ENCODE results near the gene EFNA5.

Gene EFNA5

GRCh38 chr5:107463731-107464130 is 207.0 kb downstream of the EFNA5 start:
- TF ChIP-seq BACH2 (CRISPR knock-in tag; IDR thresholded peaks at IDR 0.05; ENCODE audit: borderline replicate concordance) = no peak
- no peak for TF ChIP-seq OSR1 (CRISPR knock-in tag; IDR thresholded peaks at IDR 0.05)
- TF ChIP-seq TOX (CRISPR knock-in tag; IDR thresholded peaks at IDR 0.05; ENCODE audit: borderline replicate concordance) = no peak
- no peak for TF ChIP-seq CSDC2 (CRISPR knock-in tag; IDR thresholded peaks at IDR 0.05)
- no peak for TF ChIP-seq ISL1 (CRISPR knock-in tag; IDR thresholded peaks at IDR 0.05)
- TF ChIP-seq ESRRG (CRISPR knock-in tag; IDR thresholded peaks at IDR 0.05) = no peak
- TF ChIP-seq, protein P1, sequence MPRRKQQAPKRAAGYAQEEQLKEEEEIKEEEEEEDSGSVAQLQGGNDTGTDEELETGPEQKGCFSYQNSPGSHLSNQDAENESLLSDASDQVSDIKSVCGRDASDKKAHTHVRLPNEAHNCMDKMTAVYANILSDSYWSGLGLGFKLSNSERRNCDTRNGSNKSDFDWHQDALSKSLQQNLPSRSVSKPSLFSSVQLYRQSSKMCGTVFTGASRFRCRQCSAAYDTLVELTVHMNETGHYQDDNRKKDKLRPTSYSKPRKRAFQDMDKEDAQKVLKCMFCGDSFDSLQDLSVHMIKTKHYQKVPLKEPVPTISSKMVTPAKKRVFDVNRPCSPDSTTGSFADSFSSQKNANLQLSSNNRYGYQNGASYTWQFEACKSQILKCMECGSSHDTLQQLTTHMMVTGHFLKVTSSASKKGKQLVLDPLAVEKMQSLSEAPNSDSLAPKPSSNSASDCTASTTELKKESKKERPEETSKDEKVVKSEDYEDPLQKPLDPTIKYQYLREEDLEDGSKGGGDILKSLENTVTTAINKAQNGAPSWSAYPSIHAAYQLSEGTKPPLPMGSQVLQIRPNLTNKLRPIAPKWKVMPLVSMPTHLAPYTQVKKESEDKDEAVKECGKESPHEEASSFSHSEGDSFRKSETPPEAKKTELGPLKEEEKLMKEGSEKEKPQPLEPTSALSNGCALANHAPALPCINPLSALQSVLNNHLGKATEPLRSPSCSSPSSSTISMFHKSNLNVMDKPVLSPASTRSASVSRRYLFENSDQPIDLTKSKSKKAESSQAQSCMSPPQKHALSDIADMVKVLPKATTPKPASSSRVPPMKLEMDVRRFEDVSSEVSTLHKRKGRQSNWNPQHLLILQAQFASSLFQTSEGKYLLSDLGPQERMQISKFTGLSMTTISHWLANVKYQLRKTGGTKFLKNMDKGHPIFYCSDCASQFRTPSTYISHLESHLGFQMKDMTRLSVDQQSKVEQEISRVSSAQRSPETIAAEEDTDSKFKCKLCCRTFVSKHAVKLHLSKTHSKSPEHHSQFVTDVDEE (CRISPR knock-in tag; IDR thresholded peaks at IDR 0.05) = no peak
- TF ChIP-seq RARB (CRISPR knock-in tag; IDR thresholded peaks at IDR 0.05) = no peak
- TF ChIP-seq ARNTL (CRISPR knock-in tag; IDR thresholded peaks at IDR 0.05; ENCODE audit: borderline replicate concordance, low read depth) = no peak
- no peak for TF ChIP-seq GLIS3 (CRISPR knock-in tag; IDR thresholded peaks at IDR 0.05)
- TF ChIP-seq, protein P2, sequence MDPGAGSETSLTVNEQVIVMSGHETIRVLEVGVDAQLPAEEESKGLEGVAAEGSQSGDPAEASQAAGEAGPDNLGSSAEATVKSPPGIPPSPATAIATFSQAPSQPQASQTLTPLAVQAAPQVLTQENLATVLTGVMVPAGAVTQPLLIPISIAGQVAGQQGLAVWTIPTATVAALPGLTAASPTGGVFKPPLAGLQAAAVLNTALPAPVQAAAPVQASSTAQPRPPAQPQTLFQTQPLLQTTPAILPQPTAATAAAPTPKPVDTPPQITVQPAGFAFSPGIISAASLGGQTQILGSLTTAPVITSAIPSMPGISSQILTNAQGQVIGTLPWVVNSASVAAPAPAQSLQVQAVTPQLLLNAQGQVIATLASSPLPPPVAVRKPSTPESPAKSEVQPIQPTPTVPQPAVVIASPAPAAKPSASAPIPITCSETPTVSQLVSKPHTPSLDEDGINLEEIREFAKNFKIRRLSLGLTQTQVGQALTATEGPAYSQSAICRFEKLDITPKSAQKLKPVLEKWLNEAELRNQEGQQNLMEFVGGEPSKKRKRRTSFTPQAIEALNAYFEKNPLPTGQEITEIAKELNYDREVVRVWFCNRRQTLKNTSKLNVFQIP (CRISPR knock-in tag; IDR thresholded peaks at IDR 0.05; ENCODE audit: borderline replicate concordance, low read depth) = no peak
- TF ChIP-seq ZNF8 (CRISPR knock-in tag; IDR thresholded peaks at IDR 0.05) = no peak
- TF ChIP-seq ZNF70 (CRISPR knock-in tag; IDR thresholded peaks at IDR 0.05) = no peak
- TF ChIP-seq, protein P3, sequence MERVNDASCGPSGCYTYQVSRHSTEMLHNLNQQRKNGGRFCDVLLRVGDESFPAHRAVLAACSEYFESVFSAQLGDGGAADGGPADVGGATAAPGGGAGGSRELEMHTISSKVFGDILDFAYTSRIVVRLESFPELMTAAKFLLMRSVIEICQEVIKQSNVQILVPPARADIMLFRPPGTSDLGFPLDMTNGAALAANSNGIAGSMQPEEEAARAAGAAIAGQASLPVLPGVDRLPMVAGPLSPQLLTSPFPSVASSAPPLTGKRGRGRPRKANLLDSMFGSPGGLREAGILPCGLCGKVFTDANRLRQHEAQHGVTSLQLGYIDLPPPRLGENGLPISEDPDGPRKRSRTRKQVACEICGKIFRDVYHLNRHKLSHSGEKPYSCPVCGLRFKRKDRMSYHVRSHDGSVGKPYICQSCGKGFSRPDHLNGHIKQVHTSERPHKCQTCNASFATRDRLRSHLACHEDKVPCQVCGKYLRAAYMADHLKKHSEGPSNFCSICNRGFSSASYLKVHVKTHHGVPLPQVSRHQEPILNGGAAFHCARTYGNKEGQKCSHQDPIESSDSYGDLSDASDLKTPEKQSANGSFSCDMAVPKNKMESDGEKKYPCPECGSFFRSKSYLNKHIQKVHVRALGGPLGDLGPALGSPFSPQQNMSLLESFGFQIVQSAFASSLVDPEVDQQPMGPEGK (CRISPR knock-in tag; IDR thresholded peaks at IDR 0.05; ENCODE audit: borderline replicate concordance) = no peak
- no peak for TF ChIP-seq TCF4 (CRISPR knock-in tag; IDR thresholded peaks at IDR 0.05; ENCODE audit: borderline replicate concordance)
- TF ChIP-seq ZFP30 (CRISPR knock-in tag; IDR thresholded peaks at IDR 0.05) = no peak
- ATAC-seq = no peak

- ATAC-seq = no peak
- TF ChIP-seq BACH2 (CRISPR knock-in tag; IDR thresholded peaks at IDR 0.05; ENCODE audit: borderline replicate concordance) (no peak), ISL1 (CRISPR knock-in tag; IDR thresholded peaks at IDR 0.05) (peak; percentile 33; the same call in 1 of the 2 replicates)
- TF ChIP-seq, protein P3 (CRISPR knock-in tag; IDR thresholded peaks at IDR 0.05; ENCODE audit: borderline replicate concordance) = no peak
These were observed 209.0 kb downstream of the EFNA5 start for GRCh38 chr5:107461770-107462169.

GRCh38 chr5:107460789-107461188 is 209.9 kb downstream of the EFNA5 start:
- no peak for ATAC-seq
- TF ChIP-seq OSR1 (CRISPR knock-in tag; IDR thresholded peaks at IDR 0.05) (no peak), TOX (CRISPR knock-in tag; IDR thresholded peaks at IDR 0.05; ENCODE audit: borderline replicate concordance) (no peak), ZFP30 (CRISPR knock-in tag; IDR thresholded peaks at IDR 0.05) (no peak), RARB (CRISPR knock-in tag; IDR thresholded peaks at IDR 0.05) (no peak), PPARA (CRISPR knock-in tag; IDR thresholded peaks at IDR 0.05; ENCODE audit: borderline replicate concordance) (no peak), ARNTL (CRISPR knock-in tag; IDR thresholded peaks at IDR 0.05; ENCODE audit: borderline replicate concordance, low read depth) (no peak), BACH2 (CRISPR knock-in tag; IDR thresholded peaks at IDR 0.05; ENCODE audit: borderline replicate concordance) (no peak), ZFP3 (CRISPR knock-in tag; IDR thresholded peaks at IDR 0.05) (no peak)

DNA sequence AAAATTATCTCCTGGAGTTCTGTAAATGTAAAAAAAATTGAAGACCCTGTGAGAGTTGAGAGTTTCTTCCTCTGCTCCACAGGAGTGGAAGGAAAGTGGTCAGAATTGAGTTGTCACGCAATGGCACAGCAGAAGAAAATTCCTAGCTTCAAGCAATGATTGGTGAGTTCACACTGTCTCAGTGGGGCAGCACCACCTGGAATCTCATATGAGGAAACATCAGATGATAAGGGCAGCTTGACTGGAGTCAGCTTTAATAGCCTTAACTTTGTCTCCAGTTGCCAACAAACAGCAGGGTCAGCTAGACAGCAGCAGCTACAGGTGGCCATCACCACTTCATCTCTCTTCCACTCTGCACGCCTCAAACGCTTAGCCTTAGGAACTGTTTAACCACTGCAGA is 211.1 kb downstream of the EFNA5 start:
- no peak for TF ChIP-seq ZFP3 (CRISPR knock-in tag; IDR thresholded peaks at IDR 0.05)
- TF ChIP-seq ISL1 (CRISPR knock-in tag; IDR thresholded peaks at IDR 0.05) = no peak
- no peak for TF ChIP-seq ZC3H10 (CRISPR knock-in tag; IDR thresholded peaks at IDR 0.05)
- no peak for TF ChIP-seq TOX (CRISPR knock-in tag; IDR thresholded peaks at IDR 0.05; ENCODE audit: borderline replicate concordance)
- TF ChIP-seq SNAI2 (CRISPR knock-in tag; IDR thresholded peaks at IDR 0.05) = no peak
- no peak for TF ChIP-seq ZNF8 (CRISPR knock-in tag; IDR thresholded peaks at IDR 0.05)
- no peak for TF ChIP-seq ZNF70 (CRISPR knock-in tag; IDR thresholded peaks at IDR 0.05)
- TF ChIP-seq, protein P1 (CRISPR knock-in tag; IDR thresholded peaks at IDR 0.05) = no peak
- no peak for TF ChIP-seq CSRNP3 (CRISPR knock-in tag; IDR thresholded peaks at IDR 0.05)
- TF ChIP-seq, protein P2 (CRISPR knock-in tag; IDR thresholded peaks at IDR 0.05; ENCODE audit: borderline replicate concordance, low read depth) = no peak
- no peak for ATAC-seq
